Transverse colon (tissue), 4 donors: ENCODE results near the gene ARHGAP5. TPM values are rescaled to one million over a fixed set of nuclear protein-coding genes. Genes with fewer than 3 reads are reported as not detected.

Experiments
- DNase-seq: peaks from one replicate; pipeline ENCODE4 v3.0.0-alpha.2; 2019
- H3K27ac ChIP-seq, 4 donors: fragments of 200-600 bp; sonication (generic); 2 replicates each; pipeline ENCODE4 v1.5.1; 2016 to 2018; ENCODE audit warnings: inconsistent platforms in 4 of 4
- H3K27me3 ChIP-seq: fragments of 200-600 bp; sonication (generic); 2 replicates; pipeline ENCODE4 v1.5.1; 2017; ENCODE audit warnings: inconsistent platforms
- H3K36me3 ChIP-seq, 4 donors: fragments of 200-600 bp; sonication (generic); 2 replicates each; pipeline ENCODE4 v1.5.1; 2017 to 2019; ENCODE audit warnings: inconsistent platforms in 4 of 4
- H3K4me1 ChIP-seq, 4 donors: fragments of 200-600 bp; sonication (generic); 2 replicates each; pipeline ENCODE4 v1.5.1; 2017 to 2020; ENCODE audit warnings: inconsistent platforms in 4 of 4
- H3K4me3 ChIP-seq, 4 donors: fragments of 200-600 bp; sonication (generic); 1 replicate in 1 of 4; 2 replicates in 3 of 4; pipeline versions ENCODE4 v1.5.1 to v1.6.1; 2017 to 2019; ENCODE audit warnings: inconsistent platforms in 4 of 4
- H3K9me3 ChIP-seq, 2 donors: fragments of 200-600 bp; sonication (generic); 2 replicates each; pipeline ENCODE4 v1.5.1; 2017 to 2019; ENCODE audit warnings: inconsistent platforms in 2 of 2
- EP300 ChIP-seq: sonication (generic); formaldehyde crosslinking; IDR thresholded peaks from one replicate; pipeline ENCODE4 v1.6.1; 2017; ENCODE audit warnings: antibody characterized with exemption, low read depth
- POLR2A ChIP-seq: fragments of 450-650 bp; IDR thresholded peaks from one replicate; pipeline ENCODE4 v1.6.1; 2016; ENCODE audit warnings: antibody characterized with exemption, mild to moderate bottlenecking, moderate library complexity
- POLR2AphosphoS5 ChIP-seq, 3 donors: sonication (generic); formaldehyde crosslinking; IDR thresholded peaks; one replicate each; pipeline ENCODE4 v1.6.1; 2016; ENCODE audit warnings: antibody characterized with exemption in 3 of 3
- WGBS, 2 donors: methylation state at CpG; one replicate each; pipeline ENCODE4 v1.1.5; 2018; ENCODE audit warnings: low coverage in 1 of 2; 5-methylcytosine and 5-hydroxymethylcytosine counted together
- in situ Hi-C, 4 donors: fragments of 200-750 bp; cut with MboI; loops; one replicate each; pipeline versions ENCODE4 v1.15.0 to v1.15.1; 2017; ENCODE audit warnings: low sequenced_read_pairs in 3 of 4, low pct_ligation_motif_present in 1 of 4, low pct_unique_long_range_greater_than_20kb in 1 of 4
- intact Hi-C: fragments of 100-400 bp; cut with DNase I; formaldehyde crosslinking; loops from one replicate; pipeline ENCODE4 v1.15.1; 2023; ENCODE audit warnings: low total_unique reads
- total RNA-seq, 4 donors: library from RNA; depleted of rRNA; stranded (reverse); fragments of >200 nt; gene quantifications; one replicate each; pipeline ENCODE4 v1.1.0, GENCODE V29; 2016
- TF ChIP-seq, protein P1 (sequence below), 5 experiments: fragments of 200-600 bp in 3 of 5; fragments of 450-650 bp in 2 of 5; sonication (generic) in 3 of 5; IDR thresholded peaks; 1 replicate in 2 of 5; 2 replicates in 3 of 5; pipeline ENCODE4 v1.5.1; 2016 to 2017; ENCODE audit warnings: antibody characterized with exemption in 5 of 5, inconsistent platforms in 3 of 5, mild to moderate bottlenecking in 2 of 5, moderate library complexity in 1 of 5

Gene ARHGAP5
- total RNA-seq, 4 donors from 2014 or later = 66.5 to 120 (median 85.3) TPM

DNA sequence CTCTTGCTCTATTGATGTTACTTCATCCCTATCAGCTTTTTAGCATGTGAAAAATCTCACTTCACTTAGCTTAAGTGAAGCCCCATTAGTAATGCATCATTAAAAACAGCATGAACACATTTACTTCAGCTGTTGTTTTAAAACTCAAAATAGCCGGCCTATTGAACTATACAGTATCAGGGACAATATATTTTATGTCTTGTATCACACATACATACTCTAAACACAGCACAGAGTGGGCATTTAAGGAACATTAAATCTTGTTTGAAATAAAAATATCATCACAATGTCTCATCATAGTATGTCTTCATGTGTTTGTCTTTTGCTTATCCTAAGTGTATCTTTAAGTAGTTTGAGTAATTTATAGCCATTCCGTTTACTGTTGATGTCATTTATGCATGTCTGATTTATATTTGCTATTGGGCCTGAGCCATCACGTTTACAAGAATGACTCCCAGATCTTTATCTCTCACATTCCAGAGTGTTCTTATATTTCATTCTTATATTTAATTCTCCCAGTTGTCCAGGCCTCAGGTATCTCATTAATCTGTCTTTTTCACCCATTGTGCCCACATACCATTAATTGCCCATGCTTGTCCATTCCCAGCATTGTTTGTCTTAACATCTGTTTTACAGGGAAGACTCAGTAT lies 57.5 kb downstream of the ARHGAP5 start:
- in situ Hi-C loops (no loop called here), intact Hi-C loops (no loop called here)
- H3K9me3 ChIP-seq = peaks cover 6 to 14% of the 10 kb centered on the region in 2 donors
- H3K4me1 ChIP-seq = peaks cover 0 to 11% (median 0%) of the 10 kb centered on the region in 4 donors
- 38 to 65% methylated on average over 3 of the region's 3 CpGs for WGBS, 2 donors
- no peaks in the 10 kb centered on the region for H3K27me3 ChIP-seq
- no peak overlapping the region for H3K4me3 ChIP-seq
- TF ChIP-seq POLR2AphosphoS5 (IDR thresholded peaks at IDR 0.05) (no peak), POLR2A (no peak), EP300 (no peak)
- TF ChIP-seq, protein P1, sequence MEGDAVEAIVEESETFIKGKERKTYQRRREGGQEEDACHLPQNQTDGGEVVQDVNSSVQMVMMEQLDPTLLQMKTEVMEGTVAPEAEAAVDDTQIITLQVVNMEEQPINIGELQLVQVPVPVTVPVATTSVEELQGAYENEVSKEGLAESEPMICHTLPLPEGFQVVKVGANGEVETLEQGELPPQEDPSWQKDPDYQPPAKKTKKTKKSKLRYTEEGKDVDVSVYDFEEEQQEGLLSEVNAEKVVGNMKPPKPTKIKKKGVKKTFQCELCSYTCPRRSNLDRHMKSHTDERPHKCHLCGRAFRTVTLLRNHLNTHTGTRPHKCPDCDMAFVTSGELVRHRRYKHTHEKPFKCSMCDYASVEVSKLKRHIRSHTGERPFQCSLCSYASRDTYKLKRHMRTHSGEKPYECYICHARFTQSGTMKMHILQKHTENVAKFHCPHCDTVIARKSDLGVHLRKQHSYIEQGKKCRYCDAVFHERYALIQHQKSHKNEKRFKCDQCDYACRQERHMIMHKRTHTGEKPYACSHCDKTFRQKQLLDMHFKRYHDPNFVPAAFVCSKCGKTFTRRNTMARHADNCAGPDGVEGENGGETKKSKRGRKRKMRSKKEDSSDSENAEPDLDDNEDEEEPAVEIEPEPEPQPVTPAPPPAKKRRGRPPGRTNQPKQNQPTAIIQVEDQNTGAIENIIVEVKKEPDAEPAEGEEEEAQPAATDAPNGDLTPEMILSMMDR (IDR thresholded peaks at IDR 0.05) = no peak
- no peak for DNase-seq
- peaks cover 0 to 23% (median 11%) of the 10 kb centered on the region in 4 donors for H3K36me3 ChIP-seq
- H3K27ac ChIP-seq = no peak overlapping the region

DNA sequence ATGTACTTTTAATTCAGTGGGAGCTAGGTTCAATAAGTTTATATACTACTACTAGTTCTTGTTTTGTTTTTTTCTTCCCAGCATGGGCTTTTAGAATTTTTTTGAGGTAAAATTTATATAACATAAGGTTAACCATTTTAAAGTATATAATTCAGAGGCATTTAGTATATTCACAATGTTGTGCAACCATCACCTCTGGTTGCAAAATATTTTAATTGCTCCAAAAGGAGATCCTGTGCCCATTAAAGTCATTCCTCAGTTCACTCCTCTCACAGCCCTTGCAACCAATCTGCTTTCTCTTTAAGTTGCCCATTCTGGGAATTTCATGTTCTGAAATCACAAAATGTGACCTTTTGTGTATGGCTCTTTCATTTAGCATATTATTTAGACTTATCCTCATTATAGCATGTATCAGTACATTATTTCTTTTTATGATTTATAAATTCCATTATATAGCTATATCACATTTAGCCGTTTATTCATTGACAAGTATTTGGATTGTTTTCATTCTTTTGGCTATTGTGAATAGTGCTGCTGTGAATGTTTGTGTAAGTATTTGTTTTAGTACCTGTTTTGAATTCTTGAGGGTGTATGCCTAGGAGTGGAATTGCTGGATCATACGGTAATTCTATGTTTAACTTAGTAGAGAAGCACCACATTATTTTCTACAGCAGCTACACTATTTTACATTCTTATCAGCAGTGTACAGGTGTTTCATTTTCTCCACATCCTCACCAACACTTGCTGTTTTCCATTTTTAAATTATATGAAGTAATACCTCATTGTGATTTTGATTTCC lies 59.1 kb downstream of the ARHGAP5 start:
- Histone ChIP-seq H3K36me3 (peaks cover 0 to 23% (median 9%) of the 10 kb centered on the region in 4 donors), H3K4me1 (peaks cover 0 to 8% (median 0%) of the 10 kb centered on the region in 4 donors), H3K9me3 (peaks cover 6 to 14% of the 10 kb centered on the region in 2 donors), H3K4me3 (no peak overlapping the region), H3K27me3 (no peaks in the 10 kb centered on the region), H3K27ac (no peak overlapping the region)
- no peak for TF ChIP-seq POLR2A
- no peak for TF ChIP-seq POLR2AphosphoS5 (IDR thresholded peaks at IDR 0.05)
- TF ChIP-seq, protein P1 (IDR thresholded peaks at IDR 0.05) = no peak
- TF ChIP-seq EP300 = no peak
- 94 to 100% methylated on average over 2 of the region's 2 CpGs for WGBS, 2 donors
- DNase-seq = no peak
- intact Hi-C loops = no loop called here
- in situ Hi-C loops = no loop called here

DNA sequence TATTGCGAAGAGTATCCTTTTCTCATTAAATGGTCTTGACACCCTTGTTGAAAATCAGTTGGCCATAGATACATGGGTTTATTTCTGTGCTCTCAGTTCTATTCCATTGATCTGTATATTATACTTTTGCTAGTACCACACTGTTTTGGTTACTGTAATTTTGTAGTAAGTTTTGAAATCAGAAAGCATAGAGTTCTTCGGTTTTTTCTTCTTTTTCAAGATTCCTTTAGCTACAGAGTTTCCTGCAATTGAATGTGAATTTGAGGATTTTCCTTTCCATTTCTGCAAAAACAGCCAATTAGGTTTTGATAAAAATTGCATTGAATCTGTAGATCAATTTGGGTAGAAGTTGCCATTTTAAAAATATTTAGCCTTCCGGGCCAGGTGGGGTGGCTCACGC lies 60.2 kb downstream of the ARHGAP5 start:
- no peak overlapping the region for H3K27ac ChIP-seq
- H3K36me3 ChIP-seq = peaks cover 0 to 23% (median 9%) of the 10 kb centered on the region in 4 donors
- in situ Hi-C loops (no loop called here), intact Hi-C loops (no loop called here)
- no peaks in the 10 kb centered on the region for H3K27me3 ChIP-seq
- no peak overlapping the region for H3K4me3 ChIP-seq
- H3K9me3 ChIP-seq = peaks cover 6 to 14% of the 10 kb centered on the region in 2 donors
- WGBS, 2 donors = 95 to 96% methylated on average over 2 to 4 of the region's 4 CpGs
- DNase-seq = no peak
- H3K4me1 ChIP-seq = peaks cover 0 to 8% (median 0%) of the 10 kb centered on the region in 4 donors
- no peak for TF ChIP-seq EP300
- TF ChIP-seq, protein P1 (IDR thresholded peaks at IDR 0.05) = no peak
- no peak for TF ChIP-seq POLR2A
- no peak for TF ChIP-seq POLR2AphosphoS5 (IDR thresholded peaks at IDR 0.05)

DNA sequence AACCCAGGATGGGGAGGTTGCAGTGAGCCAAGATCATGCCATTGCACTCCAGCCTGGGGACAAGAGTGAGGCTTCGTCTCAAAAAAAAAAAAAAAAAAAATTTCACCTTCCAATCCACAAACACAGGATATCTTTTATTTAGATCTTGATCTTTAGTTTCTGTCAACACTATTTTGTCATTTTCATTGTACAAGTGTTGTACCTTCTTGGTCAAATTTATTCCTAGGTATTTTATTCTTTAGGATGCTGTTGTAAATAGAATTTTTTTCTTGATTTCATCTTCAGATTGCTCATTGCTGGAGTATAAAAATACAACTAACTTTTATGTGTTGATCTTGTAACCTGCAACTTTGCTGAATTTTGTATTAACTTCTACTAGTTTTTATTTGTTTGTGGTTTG lies 60.8 kb downstream of the ARHGAP5 start:
- in situ Hi-C loops = no loop called here
- H3K36me3 ChIP-seq = peaks cover 0 to 23% (median 9%) of the 10 kb centered on the region in 4 donors
- intact Hi-C loops = no loop called here
- H3K4me3 ChIP-seq = no peak overlapping the region
- TF ChIP-seq POLR2AphosphoS5 (IDR thresholded peaks at IDR 0.05) = no peak
- TF ChIP-seq POLR2A = no peak
- TF ChIP-seq EP300 = no peak
- TF ChIP-seq, protein P1 (IDR thresholded peaks at IDR 0.05) = no peak
- H3K9me3 ChIP-seq = peaks cover 6 to 14% of the 10 kb centered on the region in 2 donors
- no peak overlapping the region for H3K27ac ChIP-seq
- H3K27me3 ChIP-seq = no peaks in the 10 kb centered on the region
- peaks cover 0 to 8% (median 0%) of the 10 kb centered on the region in 4 donors for H3K4me1 ChIP-seq
- WGBS, 2 donors = 86 to 95% methylated on average over 1 of the region's 1 CpG
- DNase-seq = no peak
